ENCODE measurements around the gene PDE4C.
A peak's percentile ranks its signal among the peaks of the same experiment; 100 is the strongest.

PDE4C gene

DNA sequence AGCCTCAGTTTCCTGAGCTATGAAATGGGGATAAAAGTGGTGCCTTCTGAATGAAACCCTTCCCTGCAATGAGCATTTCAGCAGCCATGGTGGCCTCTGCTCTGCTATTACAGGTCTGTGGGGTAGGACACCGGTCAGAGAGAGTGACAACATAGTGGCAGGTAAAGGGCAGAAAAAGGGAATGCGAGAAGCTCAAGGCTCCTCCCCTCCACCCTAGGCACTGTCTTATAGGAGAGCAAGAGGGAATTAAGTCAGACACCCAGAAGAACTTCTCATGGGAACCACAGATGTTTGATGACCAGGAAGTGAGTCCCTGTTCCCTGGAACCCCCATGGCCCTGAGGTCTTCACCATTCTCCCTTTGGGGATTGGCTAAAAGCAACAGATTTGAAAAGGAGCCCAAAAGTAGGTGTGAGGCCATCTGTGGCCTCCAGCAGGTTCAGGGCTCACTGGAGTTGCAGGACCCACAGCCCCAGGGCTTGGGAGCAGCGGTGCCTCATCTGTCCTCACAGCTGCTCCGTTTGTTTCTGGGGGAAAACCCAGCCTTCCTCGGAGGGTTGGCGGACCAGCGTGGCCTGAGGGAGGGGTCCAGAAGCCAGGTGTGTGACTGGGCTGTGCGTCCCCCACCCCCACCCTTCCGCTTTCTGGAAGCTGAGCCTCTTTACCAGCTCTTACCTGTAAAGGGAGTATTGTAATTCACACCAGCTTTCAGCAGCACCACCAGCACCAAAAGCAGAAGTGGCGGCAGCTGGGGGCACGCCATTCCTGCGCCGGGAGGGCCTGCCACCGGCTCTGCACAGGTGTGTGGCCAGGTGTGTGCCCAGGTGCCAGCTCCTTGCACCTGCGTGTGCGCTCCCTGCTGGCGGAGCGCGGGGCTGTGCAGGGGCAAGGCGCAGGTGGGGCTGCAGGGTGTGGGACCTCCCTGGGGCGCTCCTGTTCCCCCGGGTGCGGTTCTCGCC is 28.6 kb upstream of the PDE4C start:
- no peak for DNase-seq

DNA sequence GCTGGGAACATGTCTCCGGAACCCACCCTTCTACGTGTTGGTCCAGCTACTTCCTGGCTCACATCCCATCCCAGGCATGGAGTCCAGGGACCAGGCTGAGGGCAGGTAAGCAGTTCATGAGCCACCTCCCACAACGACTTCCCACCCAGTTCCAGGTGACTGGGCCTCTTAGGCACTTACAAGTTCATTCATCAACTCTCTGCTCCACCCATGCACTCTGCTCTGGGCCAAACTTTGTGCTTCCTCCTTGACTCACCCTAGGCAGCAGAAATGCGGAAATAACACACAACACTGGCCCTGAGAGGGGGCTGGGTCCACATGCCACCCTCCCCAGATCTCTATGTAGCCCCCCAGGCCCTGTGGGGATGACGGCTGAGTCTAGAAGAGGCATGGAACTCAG is 27.5 kb upstream of the PDE4C start:
- no peak for DNase-seq

DNA sequence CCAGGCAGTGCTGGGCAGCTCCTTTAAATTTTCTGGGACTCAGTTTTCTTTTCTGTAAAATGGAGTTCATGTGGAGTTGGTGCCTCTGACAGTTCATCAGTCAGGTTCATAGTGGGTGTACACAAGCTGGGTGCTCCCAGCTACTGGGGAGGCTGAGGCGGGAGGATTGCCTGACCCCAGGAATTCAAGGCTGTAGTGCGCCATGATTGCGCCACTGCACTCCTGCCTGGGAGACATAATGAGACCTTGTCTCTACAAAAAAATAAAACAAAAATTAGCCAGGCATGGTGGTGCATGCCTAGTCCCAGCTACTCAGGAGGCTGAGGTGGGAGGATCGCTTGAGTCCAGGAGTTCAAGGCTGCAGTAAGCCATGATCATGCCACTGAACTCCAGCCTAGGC is 26.9 kb upstream of the PDE4C start:
- DNase-seq: no peak

DNA sequence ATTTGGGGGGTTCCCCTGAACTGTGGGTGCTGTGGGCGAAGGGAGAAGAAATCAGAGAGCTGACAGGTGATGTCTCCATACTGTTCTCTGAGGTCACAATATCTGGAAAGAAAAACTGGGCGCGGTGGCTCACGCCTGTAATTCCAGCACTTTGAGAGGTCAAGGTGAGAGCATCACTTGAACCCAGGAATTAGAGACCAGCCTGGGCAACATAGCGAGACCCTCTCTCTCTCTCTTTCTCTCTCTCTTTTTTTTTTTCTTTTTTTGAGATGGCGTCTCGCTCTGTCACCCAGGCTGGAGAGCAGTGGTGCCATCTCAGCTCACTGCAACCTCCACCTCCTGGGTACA is 26.1 kb upstream of the PDE4C start:
- DNase-seq: no peak

DNA sequence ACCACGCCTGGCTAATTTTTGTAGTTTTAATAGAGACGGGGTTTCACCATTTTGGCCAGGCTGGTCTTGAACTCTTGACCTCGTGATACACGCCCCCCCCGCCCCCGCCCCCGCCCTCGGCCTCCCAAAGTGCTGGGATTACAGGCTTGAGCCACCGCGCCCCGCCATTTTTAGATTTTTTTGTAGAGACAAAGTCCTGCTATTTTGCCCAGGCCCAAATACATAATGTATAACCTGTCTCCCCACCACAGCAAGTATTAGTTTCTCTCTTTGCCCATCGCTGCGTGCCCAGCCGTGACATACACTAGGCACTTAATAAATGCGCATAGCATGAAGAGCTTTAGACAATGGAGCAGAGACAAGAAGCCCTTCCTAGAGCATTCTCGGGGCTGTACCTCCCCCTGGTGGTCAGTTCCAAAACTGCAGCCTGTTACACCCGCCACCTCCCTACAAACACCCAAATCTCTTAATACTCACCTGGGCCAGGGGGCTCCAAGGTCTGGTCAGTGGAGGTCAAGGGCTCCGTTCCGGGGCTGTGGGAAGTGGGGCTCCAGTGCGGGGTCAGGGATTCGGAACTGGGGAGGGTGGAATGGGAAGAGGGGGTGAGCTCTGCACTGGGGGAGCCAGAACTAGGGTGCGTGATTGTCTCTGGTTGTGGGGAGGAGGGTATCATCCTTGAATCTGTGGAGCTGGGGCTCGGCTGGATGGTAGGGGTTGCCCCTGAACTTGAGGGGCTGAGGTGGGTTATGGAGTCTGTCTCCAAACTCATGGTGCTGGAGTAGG is 25.5 kb upstream of the PDE4C start:
- DNase-seq: peak; percentile 24

DNA sequence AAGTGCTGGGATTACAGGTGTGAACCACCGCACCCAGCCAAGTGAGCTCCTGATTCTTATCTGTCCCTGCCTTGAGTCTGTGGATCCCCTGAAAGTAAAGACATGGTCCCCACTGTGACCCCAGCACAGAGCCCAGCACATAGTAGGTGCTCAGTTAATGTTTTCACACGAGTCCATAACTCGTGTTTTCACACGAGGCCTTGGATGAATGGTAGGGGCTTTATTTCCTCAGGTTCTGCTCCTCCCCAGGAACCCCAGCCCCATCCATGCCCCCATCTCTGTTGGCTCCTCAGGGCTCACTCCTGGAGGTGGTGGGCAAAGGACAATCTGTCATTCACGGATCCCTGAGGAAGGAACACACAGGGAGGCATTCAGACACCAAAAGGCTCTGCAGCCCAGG is 23.6 kb upstream of the PDE4C start:
- DNase-seq: no peak

DNA sequence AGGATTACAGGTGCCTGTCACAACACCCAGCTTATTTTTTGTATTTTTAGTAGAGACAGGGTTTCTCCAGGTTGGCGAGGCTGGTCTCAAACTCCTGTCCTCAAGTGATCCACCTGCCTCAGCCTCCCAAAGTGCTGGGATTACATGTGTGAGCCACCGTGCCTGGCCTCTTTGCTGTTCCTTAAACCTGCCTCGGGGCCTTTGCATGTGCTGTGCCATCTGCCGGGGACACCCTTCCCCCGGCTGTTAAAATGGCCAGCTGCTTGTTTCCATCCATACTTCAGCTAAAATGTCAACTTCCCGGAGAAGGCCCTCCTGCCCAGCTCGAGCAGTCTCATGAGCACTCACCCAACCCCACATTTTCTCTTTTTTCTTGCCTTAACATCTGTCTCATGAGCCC is 19.1 kb upstream of the PDE4C start:
- no peak for DNase-seq

DNA sequence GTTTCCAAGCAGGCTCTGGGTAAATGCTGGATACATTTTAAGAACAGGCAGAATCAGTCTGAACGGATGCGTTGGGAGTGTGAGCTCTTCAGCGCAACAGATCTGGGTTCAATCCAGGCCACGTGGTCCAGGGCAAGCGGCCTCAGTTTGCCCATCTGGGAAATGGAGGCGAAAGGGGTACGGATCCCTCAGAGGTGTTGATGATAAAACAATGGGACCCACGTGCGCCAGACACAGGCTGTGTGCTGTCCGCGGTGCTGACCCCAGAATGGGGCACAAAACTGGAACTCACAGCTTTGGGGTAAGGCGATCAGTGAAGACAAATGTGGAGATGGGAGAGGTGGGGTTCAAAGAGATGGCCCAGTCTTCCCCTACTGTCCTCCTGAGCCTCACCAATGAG is 13.1 kb upstream of the PDE4C start:
- DNase-seq: no peak

DNA sequence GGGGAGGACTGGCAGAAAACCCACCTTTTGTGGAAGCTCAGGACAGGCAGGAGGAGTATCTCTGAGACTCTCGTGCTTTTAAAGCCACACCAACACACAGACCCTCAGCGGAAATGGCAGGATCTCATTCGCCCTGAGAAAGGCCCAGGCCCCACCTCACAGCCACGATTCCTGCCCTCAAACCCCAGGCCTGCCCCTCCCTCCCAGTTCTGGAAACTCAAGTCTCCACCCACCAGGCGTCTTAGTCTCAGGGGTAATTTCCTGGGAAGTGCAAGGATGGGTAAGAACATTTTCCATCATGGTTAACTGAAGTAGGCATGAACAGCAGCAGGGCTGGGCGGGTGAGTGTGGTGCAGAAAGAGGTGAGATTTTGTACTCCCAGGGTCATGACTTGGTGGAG is 8.0 kb upstream of the PDE4C start:
- DNase-seq: no peak

DNA sequence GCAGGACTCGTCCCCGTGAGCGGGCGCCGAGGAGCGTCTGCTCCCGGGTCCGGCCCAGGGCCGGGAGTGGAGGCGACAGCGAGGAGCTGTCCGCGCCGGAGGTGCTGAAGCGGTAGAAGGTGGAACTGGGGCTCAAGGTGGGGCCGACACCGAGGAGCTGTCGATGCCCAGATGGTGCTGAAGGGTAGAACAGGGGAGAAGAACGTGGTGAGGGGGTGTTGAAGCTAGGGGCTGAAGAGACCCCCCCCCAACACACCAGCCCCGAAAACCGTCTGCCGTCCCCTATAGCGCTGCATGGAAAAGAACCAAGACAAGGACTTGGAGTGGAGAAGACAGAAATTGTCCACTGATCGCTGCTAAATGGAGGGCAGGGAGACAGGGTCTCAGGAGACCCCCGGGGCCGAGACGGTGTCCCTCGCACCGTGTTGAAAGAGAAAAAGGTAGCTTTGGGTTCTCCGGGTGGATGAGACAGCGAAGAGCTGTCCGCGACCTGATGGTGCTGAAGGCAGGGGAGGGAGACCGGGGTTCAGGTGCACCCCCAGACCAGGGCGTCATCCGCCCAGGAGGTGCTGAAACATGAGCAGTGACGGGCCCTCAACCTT is 7.1 kb upstream of the PDE4C start:
- DNase-seq: peak; percentile 18

DNA sequence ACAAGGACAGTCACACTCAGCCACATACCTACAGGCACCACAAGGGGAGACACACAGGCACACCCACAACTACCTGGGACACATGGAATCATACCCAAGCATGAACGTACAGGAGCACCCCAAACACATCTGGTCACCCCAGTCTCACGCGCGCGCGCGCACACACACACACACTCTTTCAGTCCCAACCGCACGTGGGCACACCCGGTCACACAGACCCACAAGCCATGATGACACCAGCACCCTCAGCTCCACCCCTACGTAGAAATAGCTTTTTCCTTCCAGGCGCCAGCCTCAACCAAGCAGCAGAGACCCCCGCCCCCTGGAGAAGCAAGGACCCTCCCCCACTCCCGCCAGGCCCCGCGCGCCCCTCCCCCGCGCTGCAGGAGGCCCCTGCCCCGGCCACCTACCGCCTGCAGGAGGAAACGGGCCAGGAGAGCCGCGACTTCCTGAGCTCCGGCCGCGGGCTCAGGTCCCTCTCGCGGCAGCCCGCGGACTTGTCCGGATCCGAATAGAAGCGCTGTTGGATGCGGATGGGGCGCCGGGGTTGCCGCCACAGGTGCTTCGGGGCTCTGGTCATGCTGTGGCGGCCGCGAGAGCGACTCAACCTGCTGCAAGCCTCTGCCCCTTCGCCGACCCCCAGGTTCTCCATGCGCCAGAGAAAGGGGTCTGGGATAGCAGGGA is 6.4 kb upstream of the PDE4C start:
- DNase-seq: peak; percentile 47

DNA sequence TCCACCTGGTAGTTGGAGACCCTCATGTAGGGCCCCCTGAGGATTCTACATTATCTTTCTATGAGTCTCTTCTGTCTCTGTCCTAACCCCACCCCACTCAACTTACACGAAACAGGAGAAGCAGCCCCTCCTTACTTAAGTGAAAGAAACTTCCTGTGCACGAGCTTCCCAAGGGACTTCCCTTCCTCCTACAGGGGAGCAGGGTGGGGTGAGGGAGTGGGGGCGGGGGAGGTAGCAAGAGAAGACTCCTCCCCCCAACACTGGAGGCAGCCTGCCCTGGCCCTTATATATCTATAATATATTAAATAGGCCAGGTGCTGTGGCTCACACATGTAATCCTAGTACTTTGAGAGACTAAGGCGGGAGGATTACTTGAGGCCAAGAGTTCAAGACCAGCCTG is 5.5 kb upstream of the PDE4C start:
- DNase-seq: no peak

DNA sequence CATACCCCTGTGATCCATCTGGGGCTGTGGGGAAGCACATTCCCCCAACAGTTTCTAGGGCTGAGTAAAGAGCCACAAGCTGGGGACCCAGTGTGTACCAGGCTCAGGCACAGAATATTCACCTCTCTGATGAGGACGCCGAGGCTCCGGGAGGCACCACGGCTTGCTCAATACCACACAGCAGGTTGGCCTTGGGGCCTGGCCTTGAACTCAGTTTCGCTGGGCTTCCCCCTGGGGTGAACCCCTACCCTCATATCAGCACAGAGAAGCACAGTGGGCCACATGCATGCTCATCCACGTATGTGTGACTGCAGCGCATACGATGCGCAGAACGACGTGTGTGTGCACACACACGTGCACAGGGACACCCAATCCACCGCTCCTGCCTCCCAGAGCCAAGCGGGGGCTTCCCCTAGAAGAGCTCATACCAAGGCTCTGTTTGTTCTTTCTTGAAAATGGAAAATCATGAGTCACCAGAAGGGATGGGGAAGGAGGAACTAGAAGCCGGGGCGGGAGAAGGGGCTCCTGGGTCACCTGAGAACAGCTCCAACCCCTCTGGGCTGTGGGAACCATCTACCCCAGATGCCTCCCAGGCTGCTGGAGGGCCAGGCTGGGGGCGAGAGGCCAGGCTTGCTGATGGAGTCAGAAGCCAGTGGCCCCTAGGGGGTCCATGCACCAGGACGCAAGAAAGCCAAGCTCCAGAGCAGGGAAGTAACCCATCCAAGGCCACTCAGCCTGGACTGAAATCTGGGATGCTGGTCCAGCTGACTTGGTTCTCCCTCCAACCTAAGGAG is 4.9 kb upstream of the PDE4C start:
- no peak for DNase-seq

DNA sequence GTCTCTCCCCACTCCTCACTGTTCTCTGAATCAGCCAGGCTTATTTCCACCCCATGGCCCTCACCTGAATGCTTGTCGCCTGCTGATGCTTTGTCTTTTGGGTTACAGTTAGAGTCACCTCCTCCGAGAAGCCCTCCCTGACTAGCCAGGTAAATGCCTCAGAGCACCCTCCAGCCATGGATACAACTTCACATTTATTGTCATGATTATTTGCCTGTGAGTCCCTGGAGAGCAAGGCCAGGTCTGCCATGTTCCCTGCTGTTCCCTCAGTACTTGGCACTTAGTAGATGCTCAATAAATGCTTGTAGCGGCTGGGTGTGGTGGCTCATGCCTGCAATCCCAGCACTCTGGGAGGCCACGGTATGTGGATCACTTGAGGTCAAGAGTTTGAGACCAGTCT is 3.7 kb upstream of the PDE4C start:
- no peak for DNase-seq

DNA sequence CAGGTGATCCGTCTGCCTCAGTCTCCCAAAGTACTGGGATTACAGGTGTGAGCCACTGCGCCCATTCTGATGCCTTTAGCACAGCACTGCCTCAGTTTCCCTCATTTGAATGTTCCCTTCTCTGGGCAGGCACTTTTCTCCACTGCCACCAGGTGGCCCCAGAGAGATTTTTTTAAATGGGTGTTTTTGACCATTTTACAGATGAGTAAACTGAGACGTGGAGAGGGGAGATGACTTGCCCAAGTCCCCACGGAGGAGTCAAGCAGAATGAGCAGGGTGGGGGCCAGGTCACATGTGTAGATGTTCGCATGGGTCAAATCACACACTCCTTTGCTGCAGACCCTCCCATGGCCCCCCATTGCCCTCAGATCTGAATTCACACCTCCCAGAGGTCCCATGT is 3.2 kb upstream of the PDE4C start:
- DNase-seq: no peak

DNA sequence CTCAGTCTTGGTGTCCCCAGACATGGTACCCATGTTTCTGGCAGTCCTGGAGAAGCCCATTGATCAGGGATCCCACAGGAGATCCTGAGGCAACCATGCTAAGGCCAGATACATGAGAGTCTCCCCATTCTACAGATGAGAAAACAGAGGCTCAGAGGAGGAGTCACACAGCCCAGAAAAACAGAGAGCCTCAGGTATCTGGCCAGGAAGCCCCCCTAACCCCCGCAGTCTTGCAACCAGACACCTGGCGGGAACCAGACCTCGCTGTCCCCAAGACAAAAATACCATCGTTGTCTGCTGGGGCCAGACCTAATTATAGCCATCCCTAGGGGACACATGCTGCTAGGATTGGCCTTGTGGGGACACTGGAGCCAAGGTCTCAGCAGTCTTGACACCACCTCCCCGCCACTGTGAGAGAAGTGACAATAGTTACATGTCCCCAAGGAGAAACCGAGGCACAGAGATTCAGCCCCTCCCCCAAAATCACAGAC is 1.6 kb upstream of the PDE4C start:
- no peak for DNase-seq

DNA sequence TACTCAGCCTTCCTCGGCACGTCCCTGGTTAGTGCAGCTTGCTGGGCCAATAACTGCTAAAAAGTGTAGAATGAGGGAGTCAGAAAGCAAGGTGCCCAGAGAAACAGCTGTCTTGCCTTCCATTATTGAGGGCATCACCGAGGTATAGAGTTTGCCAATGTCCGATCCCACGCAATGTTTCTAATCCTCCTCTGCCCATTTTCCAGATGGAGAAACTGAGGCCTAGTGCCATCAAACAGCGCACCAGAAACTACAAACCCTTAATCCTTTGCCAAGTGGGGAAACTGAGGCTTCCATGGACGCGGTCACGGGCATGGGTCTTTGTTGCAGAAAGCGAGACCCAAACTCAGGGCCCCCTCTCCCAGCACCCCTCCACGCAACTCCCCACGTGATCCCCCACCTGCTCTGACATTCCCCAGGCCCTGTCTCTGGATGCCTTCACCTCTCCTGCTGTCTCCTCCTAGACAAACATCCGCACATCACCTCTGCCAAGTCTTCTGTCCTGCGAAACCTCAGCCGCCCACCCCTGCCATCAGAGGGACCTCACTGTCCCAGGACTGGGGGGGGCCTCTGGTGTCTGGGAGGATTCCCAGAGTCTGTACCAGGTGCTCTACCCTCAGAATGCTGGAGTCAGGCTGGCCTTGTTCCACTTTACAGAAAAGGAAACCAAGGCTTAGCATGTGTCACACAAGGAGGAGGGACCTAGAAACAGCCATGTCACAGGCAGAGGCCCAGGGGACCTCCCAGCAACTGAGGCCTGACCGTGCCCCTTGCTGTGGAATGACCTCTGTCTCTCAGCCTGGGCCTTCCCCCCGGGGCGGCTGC is 930 bp upstream of the PDE4C start:
- DNase-seq: no peak

DNA sequence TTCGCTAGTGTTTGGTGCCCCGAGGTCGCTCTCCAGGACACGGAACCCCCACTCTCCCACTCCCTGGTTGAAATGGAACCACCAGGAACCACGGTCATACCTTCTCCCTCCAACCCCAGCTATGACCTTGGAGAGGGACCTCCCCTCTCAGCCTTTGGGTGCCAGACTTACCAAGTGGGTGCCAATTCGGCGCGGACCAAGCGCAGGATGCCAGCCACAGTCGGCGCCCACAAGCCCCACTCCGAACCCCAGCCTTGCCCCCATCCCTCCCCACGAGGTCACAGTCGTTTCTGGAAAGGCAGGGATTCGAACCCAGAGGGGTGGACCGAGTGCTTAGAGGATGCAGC is 910 bp downstream of the PDE4C start:
- DNase-seq: no peak

DNA sequence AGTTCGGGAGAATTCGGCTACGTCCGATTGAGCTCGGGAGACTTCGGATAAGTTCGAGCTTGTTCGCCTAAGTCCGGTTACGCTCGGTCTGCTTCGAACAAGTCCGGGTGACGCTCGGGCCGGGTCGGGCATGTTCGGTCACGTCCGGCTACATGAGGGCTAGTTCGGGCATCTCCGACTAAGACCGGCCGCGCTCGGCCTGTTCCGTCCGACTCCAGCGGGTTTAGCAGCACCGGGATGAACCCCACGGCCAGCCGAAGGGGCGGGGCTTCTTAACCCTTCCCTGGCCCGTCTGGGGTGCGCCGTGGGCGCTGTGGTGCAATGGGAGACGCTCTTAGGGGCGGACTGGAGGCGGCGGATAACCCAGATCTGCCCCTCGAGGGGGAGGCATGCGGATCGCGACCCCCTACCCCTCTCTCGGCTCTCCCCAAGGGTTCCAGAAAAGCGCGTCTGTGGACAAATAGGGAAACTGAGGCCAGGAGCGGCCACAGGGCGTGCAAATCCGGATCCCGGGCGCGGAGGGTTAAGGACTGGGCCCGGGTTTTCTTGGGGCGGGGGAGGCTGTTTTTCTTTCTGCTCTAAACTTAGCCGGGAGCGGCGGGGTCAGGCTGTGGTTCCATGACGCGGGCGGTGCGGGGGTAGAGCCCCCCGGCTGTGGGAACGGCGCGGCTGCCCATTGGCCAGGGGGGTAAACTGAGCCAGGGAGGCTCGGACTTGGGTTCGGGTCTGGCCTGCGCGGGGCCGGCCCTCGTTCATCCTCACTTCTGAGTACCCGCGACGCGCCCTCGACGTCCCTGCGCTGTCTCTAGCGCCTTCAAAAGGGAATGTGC is 1.5 kb downstream of the PDE4C start:
- DNase-seq: peak; percentile 97

DNA sequence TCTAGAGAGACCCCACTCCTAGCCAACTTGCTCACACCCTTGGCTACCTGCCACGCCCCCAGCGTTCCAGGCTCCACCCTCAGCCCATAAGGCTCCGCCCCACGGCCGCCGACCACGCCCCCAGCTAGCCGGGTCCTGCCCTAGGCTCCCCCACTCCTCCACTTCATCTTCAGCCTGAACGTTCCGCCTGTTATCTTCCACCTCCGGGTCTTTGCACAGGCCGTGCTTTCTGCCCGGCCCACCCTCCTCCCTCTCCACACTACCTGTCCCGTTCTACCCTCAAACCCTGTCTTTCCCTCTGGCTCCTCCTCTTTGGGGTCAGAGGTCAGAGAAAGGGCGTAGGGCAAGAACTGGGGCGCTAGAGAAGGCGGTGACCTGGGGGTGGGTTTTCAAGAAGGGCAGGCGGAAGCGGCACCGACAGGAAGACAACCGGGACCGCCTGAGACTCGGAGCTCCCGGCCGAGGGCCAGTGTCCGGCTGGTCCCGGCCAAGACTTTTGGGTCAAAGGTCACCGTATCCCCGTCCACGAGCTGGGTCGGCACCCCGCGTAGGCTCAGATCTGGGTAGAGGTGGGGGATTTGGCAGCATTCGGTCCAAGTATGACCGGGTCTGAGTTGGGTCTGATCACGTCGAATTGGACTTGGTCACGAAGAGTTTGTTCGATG is 2.2 kb downstream of the PDE4C start:
- no peak for DNase-seq
